Neural crest cell (in vitro differentiated cells): ENCODE measurements around the gene ASB1. TPM values are rescaled to one million over a fixed set of nuclear protein-coding genes. Genes with fewer than 3 reads are reported as not detected.
A peak's percentile ranks its signal among the peaks of the same experiment; 100 is the strongest.
"Not testable (repeated sequence)": the region's sequence is repeated elsewhere in the genome, so short reads cannot be mapped to it uniquely, and the experiment has no call there.

Experiments used
- DNase-seq: peaks from one replicate; pipeline ENCODE4 v3.0.0; 2021; ENCODE audit warnings: low read depth, mixed read lengths, low spot score
- H3K27ac Mint-ChIP-seq: one replicate; pipeline ENCODE4 v1.8.0; 2021; ENCODE audit warnings: mild to moderate bottlenecking, mixed read lengths; ENCODE audit not compliant: unreplicated experiment
- H3K27me3 Mint-ChIP-seq: 2 replicates; pipeline ENCODE4 v1.8.0; 2021; ENCODE audit warnings: low read depth, mild to moderate bottlenecking, mixed read lengths
- H3K36me3 Mint-ChIP-seq: 2 replicates; pipeline ENCODE4 v1.8.0; 2021; ENCODE audit warnings: low read depth, mild to moderate bottlenecking, mixed read lengths
- H3K4me1 Mint-ChIP-seq: 2 replicates; pipeline ENCODE4 v1.8.0; 2021; ENCODE audit warnings: mixed read lengths
- H3K4me3 Mint-ChIP-seq: one replicate; pipeline ENCODE4 v1.8.0; 2021; ENCODE audit warnings: mild to moderate bottlenecking, mixed read lengths
- H3K9me3 Mint-ChIP-seq: 2 replicates; pipeline ENCODE4 v1.8.0; 2021; ENCODE audit warnings: mixed read lengths
- total RNA-seq: library from RNA; stranded (reverse); gene quantifications from 2 replicates; pipeline ENCODE4 v1.2.1, GENCODE V29; 2021
- TF ChIP-seq, protein P1 (sequence below): fragments of 200-600 bp; sonication (generic); conservative IDR thresholded peaks from 2 replicates; pipeline ENCODE4 v1.5.0; 2021; ENCODE audit warnings: antibody characterized with exemption, mild to moderate bottlenecking

Gene ASB1
- total RNA-seq, 1 donor from 2014 or later = 37.5 TPM

DNA sequence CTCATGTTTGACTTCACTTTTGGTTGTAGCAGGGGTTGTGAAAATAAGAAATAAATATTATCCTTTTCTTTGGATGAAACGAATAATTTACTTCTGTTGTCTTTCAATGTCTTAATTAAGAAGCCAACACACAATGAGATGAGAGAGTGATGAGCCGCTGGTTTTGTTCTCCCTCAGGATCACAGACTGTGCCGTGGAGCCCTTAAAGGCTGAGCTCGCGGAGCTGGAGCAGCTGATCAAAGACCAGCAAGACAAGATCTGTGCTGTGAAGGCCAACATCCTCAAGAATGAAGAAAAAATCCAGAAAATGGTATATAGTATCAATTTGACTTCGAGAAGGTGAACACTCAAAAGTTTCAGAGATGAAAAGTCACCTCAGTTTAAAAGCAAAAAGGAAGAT is 28.1 kb upstream of the ASB1 start:
- no peak overlapping the region for H3K4me3 Mint-ChIP-seq
- DNase-seq = no peak
- no peaks in the 10 kb centered on the region for H3K27me3 Mint-ChIP-seq
- peaks cover 15% of the 10 kb centered on the region for H3K4me1 Mint-ChIP-seq
- no peaks in the 10 kb centered on the region for H3K9me3 Mint-ChIP-seq
- TF ChIP-seq, protein P1, sequence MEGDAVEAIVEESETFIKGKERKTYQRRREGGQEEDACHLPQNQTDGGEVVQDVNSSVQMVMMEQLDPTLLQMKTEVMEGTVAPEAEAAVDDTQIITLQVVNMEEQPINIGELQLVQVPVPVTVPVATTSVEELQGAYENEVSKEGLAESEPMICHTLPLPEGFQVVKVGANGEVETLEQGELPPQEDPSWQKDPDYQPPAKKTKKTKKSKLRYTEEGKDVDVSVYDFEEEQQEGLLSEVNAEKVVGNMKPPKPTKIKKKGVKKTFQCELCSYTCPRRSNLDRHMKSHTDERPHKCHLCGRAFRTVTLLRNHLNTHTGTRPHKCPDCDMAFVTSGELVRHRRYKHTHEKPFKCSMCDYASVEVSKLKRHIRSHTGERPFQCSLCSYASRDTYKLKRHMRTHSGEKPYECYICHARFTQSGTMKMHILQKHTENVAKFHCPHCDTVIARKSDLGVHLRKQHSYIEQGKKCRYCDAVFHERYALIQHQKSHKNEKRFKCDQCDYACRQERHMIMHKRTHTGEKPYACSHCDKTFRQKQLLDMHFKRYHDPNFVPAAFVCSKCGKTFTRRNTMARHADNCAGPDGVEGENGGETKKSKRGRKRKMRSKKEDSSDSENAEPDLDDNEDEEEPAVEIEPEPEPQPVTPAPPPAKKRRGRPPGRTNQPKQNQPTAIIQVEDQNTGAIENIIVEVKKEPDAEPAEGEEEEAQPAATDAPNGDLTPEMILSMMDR = no peak
- no peak overlapping the region for H3K27ac Mint-ChIP-seq
- peaks cover 5% of the 10 kb centered on the region for H3K36me3 Mint-ChIP-seq

GRCh38 chr2:238399094-238399493 is 27.6 kb upstream of the ASB1 start:
- no peak overlapping the region for H3K4me3 Mint-ChIP-seq
- H3K27me3 Mint-ChIP-seq = no peaks in the 10 kb centered on the region
- H3K9me3 Mint-ChIP-seq = no peaks in the 10 kb centered on the region
- DNase-seq = no peak
- TF ChIP-seq, protein P1 = no peak
- H3K27ac Mint-ChIP-seq = no peak overlapping the region
- peaks cover 15% of the 10 kb centered on the region for H3K4me1 Mint-ChIP-seq
- H3K36me3 Mint-ChIP-seq = peaks cover 5% of the 10 kb centered on the region

- Mint-ChIP-seq H3K36me3 (peaks cover 5% of the 10 kb centered on the region), H3K9me3 (no peaks in the 10 kb centered on the region), H3K4me3 (no peak overlapping the region), H3K27ac (no peak overlapping the region), H3K27me3 (no peaks in the 10 kb centered on the region), H3K4me1 (peaks cover 14% of the 10 kb centered on the region)
- no peak for DNase-seq
- TF ChIP-seq, protein P1 = no peak
These were observed 25.2 kb upstream of the ASB1 start for GRCh38 chr2:238401551-238401950.

DNA sequence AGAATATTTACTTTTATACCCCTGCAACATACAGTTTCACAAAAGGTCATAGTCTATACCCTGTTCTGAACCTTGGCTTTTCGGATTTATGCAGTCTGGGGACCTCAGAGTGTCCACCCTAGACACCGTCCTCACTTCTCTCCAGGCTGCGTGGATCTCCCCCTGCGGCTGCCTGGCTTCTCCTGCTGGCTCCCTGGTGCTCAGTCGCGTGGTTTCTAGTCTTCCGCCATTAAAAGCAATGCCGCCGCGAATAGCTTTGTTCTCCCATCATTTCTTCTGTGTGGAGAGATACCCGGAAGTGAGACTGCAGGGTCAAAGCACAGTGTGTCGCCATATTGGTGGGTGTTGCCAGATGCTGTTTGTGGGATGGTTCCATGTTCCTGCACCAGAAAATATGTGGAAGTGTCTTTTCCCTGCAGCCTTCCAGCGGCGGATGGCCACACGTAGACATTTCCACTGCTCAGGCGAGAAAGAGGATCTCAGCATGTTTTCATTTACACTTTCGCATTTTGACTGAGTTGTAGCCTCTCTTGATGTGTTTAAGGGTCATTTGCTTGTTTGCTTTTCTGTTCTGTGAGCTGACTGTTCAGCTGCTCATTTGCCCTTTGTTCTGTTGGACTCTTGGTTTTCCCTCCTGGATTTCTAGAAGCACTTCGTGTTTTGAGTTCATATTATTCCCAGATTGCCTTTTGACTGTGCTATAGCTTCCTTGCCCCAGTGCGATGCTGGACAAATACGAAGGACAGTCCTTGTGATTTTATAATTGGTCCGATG is 22.9 kb upstream of the ASB1 start:
- no peaks in the 10 kb centered on the region for H3K9me3 Mint-ChIP-seq
- no peak overlapping the region for H3K4me3 Mint-ChIP-seq
- H3K4me1 Mint-ChIP-seq = no peaks in the 10 kb centered on the region
- peaks cover 5% of the 10 kb centered on the region for H3K36me3 Mint-ChIP-seq
- DNase-seq = no peak
- H3K27ac Mint-ChIP-seq = peak overlapping the region; percentile 63
- TF ChIP-seq, protein P1 = no peak
- no peaks in the 10 kb centered on the region for H3K27me3 Mint-ChIP-seq

GRCh38 chr2:238404406-238405216 is 22.1 kb upstream of the ASB1 start:
- Mint-ChIP-seq H3K27me3 (no peaks in the 10 kb centered on the region), H3K9me3 (no peaks in the 10 kb centered on the region), H3K27ac (peak overlapping the region; percentile 67), H3K36me3 (peaks cover 2% of the 10 kb centered on the region), H3K4me3 (no peak overlapping the region), H3K4me1 (no peaks in the 10 kb centered on the region)
- DNase-seq = no peak
- TF ChIP-seq, protein P1 = no peak

DNA sequence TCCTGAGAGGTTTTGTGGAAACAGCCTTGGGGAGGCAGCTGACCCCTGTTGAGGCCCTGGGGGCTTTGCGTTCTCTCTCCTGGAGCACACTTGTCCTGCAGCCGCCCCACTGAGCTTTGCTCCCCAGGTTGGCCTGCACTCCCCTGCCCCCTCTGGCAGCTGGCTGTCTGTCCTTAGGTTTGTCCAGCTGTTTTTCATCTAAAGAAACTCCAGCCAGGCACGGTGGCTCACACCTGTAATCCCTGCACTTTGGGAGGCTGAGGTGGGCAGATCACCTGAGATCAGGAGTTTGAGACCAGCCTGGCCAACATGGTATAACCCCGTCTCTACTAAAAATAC is 21.5 kb upstream of the ASB1 start:
- H3K4me3 Mint-ChIP-seq, H3K27me3 Mint-ChIP-seq, H3K36me3 Mint-ChIP-seq, DNase-seq, H3K27ac Mint-ChIP-seq, H3K9me3 Mint-ChIP-seq, H3K4me1 Mint-ChIP-seq: not testable (repeated sequence)
